Ishikawa (cell line): ENCODE measurements around the gene CTSZ.

Source experiments
- CEBPB ChIP-seq: IDR thresholded peaks from 2 replicates; pipeline ENCODE4 v1.6.1; 2012
- CREB1 ChIP-seq: IDR thresholded peaks from 2 replicates; pipeline ENCODE4 v1.6.1; 2012; ENCODE audit warnings: low read depth
- EGR1 ChIP-seq: IDR thresholded peaks from 2 replicates; pipeline ENCODE4 v1.6.1; 2012
- EP300 ChIP-seq: IDR thresholded peaks from 2 replicates; pipeline ENCODE4 v1.6.1; 2012; ENCODE audit warnings: borderline replicate concordance
- FOXM1 ChIP-seq: IDR thresholded peaks from 2 replicates; pipeline ENCODE4 v1.6.1; 2012; ENCODE audit warnings: low read depth, borderline replicate concordance
- NFIC ChIP-seq: IDR thresholded peaks from 2 replicates; pipeline ENCODE4 v1.6.1; 2012
- RAD21 ChIP-seq: IDR thresholded peaks from 2 replicates; pipeline ENCODE4 v1.6.1; 2012; ENCODE audit warnings: low read depth
- TCF12 ChIP-seq: IDR thresholded peaks from 2 replicates; pipeline ENCODE4 v1.6.1; 2012; ENCODE audit warnings: low read depth
- YY1 ChIP-seq: IDR thresholded peaks from 2 replicates; pipeline ENCODE4 v1.6.1; 2012; ENCODE audit warnings: low read depth
- ZBTB7A ChIP-seq: IDR thresholded peaks from 2 replicates; pipeline ENCODE4 v1.6.1; 2012; ENCODE audit warnings: low read depth
- TF ChIP-seq, protein P1 (sequence below): IDR thresholded peaks from 2 replicates; pipeline ENCODE4 v1.6.1; 2012; ENCODE audit warnings: low read depth, mild to moderate bottlenecking
- TF ChIP-seq, protein P2 (sequence below): IDR thresholded peaks from 2 replicates; pipeline ENCODE4 v1.6.1; 2012
- TF ChIP-seq, protein P3 (sequence below): IDR thresholded peaks from 2 replicates; pipeline ENCODE4 v1.6.1; 2012

Gene CTSZ

DNA sequence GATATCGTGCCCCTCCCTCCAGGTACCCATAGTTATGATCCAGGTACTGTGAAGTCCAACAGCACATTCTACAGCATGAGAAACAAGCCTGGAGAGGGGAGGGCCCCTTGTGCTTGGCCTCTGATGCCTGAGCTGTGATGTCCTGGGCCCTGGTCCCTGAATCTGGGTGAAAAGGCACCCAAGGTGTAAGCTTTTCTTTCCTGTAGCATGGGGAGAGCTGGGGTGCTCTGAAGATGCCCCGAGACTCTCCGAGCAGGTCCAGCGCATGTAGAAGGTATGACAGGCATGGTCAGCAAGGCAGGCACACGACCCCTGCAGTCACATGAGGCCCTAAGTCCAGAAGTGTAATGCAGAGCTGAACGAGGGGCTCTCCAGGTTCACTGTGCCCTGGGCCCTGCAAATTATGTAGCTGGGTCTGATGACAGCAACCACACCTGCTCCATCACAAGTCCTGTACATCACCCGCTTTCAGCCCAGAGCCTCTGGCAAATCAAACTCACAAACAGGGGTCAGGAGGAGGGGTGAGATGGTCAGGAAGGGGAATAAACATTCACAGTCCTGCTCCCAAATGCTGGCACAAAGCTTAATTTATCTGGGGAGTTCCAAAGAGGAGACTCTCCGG is 1.8 kb upstream of the CTSZ start:
- TF ChIP-seq CREB1 (no peak), NFIC (no peak), ZBTB7A (no peak)
- TF ChIP-seq, protein P1, sequence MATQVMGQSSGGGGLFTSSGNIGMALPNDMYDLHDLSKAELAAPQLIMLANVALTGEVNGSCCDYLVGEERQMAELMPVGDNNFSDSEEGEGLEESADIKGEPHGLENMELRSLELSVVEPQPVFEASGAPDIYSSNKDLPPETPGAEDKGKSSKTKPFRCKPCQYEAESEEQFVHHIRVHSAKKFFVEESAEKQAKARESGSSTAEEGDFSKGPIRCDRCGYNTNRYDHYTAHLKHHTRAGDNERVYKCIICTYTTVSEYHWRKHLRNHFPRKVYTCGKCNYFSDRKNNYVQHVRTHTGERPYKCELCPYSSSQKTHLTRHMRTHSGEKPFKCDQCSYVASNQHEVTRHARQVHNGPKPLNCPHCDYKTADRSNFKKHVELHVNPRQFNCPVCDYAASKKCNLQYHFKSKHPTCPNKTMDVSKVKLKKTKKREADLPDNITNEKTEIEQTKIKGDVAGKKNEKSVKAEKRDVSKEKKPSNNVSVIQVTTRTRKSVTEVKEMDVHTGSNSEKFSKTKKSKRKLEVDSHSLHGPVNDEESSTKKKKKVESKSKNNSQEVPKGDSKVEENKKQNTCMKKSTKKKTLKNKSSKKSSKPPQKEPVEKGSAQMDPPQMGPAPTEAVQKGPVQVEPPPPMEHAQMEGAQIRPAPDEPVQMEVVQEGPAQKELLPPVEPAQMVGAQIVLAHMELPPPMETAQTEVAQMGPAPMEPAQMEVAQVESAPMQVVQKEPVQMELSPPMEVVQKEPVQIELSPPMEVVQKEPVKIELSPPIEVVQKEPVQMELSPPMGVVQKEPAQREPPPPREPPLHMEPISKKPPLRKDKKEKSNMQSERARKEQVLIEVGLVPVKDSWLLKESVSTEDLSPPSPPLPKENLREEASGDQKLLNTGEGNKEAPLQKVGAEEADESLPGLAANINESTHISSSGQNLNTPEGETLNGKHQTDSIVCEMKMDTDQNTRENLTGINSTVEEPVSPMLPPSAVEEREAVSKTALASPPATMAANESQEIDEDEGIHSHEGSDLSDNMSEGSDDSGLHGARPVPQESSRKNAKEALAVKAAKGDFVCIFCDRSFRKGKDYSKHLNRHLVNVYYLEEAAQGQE, result no peak
- TF ChIP-seq, protein P2, sequence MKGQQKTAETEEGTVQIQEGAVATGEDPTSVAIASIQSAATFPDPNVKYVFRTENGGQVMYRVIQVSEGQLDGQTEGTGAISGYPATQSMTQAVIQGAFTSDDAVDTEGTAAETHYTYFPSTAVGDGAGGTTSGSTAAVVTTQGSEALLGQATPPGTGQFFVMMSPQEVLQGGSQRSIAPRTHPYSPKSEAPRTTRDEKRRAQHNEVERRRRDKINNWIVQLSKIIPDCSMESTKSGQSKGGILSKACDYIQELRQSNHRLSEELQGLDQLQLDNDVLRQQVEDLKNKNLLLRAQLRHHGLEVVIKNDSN, result no peak

DNA sequence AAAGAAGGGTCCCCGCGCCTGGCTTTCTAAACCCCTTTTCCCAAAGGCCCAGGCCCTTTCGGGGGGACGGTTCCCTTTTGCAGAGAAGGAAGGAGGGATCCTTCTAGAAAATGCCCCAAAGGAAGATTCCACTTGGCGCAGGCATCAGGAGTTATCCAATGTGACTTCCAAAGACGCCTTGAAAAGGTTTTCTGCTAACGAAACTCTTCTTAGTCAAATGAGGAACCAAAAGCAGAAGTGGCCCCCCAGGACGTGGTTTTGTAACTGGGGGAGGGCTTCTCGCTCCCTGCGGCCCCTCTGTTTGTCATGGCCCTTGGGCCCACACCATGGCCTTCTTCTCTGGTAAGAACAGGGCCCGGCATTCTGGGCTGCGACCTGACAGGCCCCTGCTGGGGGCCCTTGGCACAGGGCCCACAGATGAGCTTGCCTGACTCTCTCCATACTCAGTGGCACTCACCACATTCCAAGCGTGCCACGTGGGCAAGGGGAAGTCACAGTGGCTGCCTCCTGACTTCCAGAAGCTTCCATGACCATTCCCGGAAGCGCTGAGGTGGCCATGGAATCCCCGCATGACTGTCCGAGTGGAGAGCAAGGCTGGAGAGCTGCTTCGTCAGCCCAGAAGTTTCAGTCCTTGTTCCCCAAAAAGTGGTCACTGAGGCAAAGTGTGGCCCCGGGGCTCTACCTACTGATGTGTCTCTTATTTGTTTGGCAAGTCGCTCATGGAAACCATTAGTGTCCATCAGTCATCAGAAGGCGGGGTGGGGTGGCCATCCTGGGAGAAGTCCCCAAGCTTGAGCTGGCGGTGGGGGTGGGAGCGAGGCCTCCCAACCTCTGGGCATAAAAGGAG is 834 bp upstream of the CTSZ start:
- no peak for TF ChIP-seq CREB1

DNA sequence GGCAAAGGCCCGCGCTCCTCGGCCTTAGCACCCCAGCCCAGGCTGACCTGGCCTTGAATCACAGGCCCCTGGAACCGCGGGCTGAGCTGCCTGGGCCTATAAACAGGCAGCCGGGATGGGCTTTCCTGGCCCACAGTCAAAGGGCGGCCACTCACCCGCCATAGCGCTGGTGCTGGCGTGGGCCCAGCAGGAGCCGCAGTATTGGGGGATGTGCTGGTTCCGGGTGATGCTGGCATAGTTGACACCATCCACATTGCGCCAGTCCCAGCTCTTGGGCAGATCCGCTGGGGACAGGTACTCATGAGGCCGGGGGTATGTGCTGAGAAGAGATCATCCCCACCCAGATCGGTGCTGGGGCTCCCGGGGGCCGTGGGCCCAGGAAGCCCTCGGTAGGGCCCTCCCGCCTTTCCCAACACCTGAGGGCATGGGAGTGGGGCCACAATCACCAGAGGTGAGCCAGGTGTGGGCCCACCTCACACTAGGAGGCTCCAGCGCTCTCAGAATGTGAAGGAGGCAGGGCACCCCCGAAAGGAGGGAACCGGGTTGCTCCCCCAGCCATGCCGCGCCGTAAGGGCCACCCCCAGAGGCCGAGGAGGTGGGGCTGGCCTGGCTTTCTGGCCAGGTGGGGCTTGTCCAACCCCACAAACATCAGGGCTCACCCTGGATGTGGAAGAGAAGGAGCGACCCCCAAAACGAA is 739 bp downstream of the CTSZ start:
- TF ChIP-seq, protein P1, result no peak
- no peak for TF ChIP-seq RAD21
- no peak for TF ChIP-seq EGR1
- TF ChIP-seq CREB1, result no peak
- TF ChIP-seq EP300, result no peak
- TF ChIP-seq TCF12, result no peak
- no peak for TF ChIP-seq NFIC
- TF ChIP-seq, protein P3, sequence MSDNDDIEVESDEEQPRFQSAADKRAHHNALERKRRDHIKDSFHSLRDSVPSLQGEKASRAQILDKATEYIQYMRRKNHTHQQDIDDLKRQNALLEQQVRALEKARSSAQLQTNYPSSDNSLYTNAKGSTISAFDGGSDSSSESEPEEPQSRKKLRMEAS, result no peak
- TF ChIP-seq YY1, result no peak
- no peak for TF ChIP-seq FOXM1

DNA sequence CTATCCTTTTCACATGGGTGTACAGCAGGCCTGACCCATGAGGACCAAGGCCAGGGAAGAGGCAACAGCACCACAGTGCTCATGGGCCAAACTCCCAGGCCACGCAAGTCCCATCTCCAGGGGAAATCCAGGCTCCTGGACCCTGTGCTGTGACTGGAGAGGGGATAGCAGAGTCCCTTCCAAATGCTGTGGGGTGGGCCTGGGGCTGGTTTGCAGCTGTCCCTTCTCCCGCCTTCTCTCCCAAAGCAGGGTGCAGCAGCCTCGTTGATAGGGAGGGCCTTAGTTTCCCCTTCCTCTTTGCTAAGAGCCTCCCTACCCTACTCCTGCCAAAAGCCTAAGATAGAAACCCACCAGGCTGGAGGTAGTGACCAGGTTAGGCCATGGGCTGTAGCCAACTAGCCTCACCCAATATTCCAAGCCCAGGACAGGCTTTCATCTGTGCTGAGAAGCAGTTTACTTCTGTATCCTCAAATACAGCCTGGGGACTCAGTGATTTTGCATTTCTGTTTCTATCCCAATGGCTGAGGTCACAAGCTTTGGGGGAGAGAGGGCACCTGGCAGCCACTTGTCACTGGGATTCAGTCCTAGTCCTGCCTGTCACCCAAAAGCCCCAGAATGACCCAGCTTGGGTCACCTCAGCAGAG is 1.4 kb downstream of the CTSZ start:
- no peak for TF ChIP-seq EGR1
- TF ChIP-seq, protein P2, result no peak
- TF ChIP-seq ZBTB7A, result no peak
- TF ChIP-seq FOXM1, result no peak
- no peak for TF ChIP-seq CEBPB
- TF ChIP-seq EP300, result no peak
- no peak for TF ChIP-seq TCF12
- no peak for TF ChIP-seq NFIC
- TF ChIP-seq, protein P1, result no peak
- no peak for TF ChIP-seq CREB1
